GM12875 (cell line): Measurements from ENCODE around the gene FBXO42.

ENCODE experiments used
- H3K4me3 ChIP-seq: one replicate; pipeline ENCODE4 v1.5.1; 2011; ENCODE audit warnings: low read depth, low read length, control low read depth
- CTCF ChIP-seq: IDR thresholded peaks from 2 replicates; pipeline ENCODE4 v1.5.1; 2011; ENCODE audit warnings: low read depth, mild to moderate bottlenecking, control low read depth, inconsistent platforms, low read length, moderate library complexity, borderline replicate concordance; ENCODE audit not compliant: insufficient read depth

The FBXO42 gene

GRCh38 chr1:16340673-16341072, 11.6 kb downstream of the FBXO42 start:
- no peak for TF ChIP-seq CTCF
- H3K4me3 ChIP-seq, result no peak overlapping the region

GRCh38 chr1:16338961-16339360, 13.3 kb downstream of the FBXO42 start:
- H3K4me3 ChIP-seq, result no peak overlapping the region
- TF ChIP-seq CTCF, result no peak

- no peak overlapping the region for H3K4me3 ChIP-seq
- no peak for TF ChIP-seq CTCF
Observed at GRCh38 chr1:16334655-16335340, 17.5 kb downstream of the FBXO42 start.

- no peak for TF ChIP-seq CTCF
Observed at GRCh38 chr1:16326833-16327404, 25.4 kb downstream of the FBXO42 start.

GRCh38 chr1:16324456-16324890, 27.8 kb downstream of the FBXO42 start:
- no peak overlapping the region for H3K4me3 ChIP-seq
- TF ChIP-seq CTCF, result no peak

More at GRCh38 chr1:16326833-16327404, 25.4 kb downstream of the FBXO42 start:
- H3K4me3 ChIP-seq, result no peak overlapping the region

- TF ChIP-seq CTCF, result no peak
- H3K4me3 ChIP-seq, result no peak overlapping the region
Observed at GRCh38 chr1:16321176-16321867, 31.0 kb downstream of the FBXO42 start.
